ENCODE results near the gene IL33.

DNA sequence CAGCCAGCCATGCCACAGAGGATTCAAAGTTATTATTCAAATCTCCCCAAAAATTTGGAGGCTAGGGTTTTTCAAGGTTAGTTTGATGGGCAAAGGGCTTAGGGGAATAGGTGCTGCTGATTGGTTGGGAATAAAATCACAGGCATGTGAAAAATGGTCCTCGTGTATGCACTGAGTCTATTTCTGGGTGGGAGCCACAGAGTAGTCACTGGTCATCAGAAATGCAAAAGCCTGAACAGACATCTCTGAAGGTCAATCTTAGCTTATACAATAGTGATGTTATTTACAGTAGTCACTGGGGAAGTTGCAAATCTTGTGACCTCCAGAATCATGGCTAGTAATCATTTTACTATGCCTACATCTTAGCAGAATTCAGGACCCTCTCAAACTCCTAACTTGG, 1.3 kb downstream of the IL33 start:
- TF ChIP-seq, protein P1, sequence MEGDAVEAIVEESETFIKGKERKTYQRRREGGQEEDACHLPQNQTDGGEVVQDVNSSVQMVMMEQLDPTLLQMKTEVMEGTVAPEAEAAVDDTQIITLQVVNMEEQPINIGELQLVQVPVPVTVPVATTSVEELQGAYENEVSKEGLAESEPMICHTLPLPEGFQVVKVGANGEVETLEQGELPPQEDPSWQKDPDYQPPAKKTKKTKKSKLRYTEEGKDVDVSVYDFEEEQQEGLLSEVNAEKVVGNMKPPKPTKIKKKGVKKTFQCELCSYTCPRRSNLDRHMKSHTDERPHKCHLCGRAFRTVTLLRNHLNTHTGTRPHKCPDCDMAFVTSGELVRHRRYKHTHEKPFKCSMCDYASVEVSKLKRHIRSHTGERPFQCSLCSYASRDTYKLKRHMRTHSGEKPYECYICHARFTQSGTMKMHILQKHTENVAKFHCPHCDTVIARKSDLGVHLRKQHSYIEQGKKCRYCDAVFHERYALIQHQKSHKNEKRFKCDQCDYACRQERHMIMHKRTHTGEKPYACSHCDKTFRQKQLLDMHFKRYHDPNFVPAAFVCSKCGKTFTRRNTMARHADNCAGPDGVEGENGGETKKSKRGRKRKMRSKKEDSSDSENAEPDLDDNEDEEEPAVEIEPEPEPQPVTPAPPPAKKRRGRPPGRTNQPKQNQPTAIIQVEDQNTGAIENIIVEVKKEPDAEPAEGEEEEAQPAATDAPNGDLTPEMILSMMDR (IDR thresholded peaks at IDR 0.05; ENCODE audit: poor library complexity, severe bottlenecking), result no peak
- TF ChIP-seq POLR2AphosphoS5 (IDR thresholded peaks at IDR 0.05), result no peak
